ENCODE data around the gene GTF2IRD1. TPM values are rescaled to one million over a fixed set of nuclear protein-coding genes. Genes with fewer than 3 reads are reported as not detected.
"Not testable (repeated sequence)": the region's sequence is repeated elsewhere in the genome, so short reads cannot be mapped to it uniquely, and the experiment has no call there.

GTF2IRD1 gene
- total and polyA plus RNA-seq, 2 of the 13 experiments (the other 11 are each of a cell fraction or from before 2014, with no cell fraction given), result 16.5 to 26.7 TPM

DNA sequence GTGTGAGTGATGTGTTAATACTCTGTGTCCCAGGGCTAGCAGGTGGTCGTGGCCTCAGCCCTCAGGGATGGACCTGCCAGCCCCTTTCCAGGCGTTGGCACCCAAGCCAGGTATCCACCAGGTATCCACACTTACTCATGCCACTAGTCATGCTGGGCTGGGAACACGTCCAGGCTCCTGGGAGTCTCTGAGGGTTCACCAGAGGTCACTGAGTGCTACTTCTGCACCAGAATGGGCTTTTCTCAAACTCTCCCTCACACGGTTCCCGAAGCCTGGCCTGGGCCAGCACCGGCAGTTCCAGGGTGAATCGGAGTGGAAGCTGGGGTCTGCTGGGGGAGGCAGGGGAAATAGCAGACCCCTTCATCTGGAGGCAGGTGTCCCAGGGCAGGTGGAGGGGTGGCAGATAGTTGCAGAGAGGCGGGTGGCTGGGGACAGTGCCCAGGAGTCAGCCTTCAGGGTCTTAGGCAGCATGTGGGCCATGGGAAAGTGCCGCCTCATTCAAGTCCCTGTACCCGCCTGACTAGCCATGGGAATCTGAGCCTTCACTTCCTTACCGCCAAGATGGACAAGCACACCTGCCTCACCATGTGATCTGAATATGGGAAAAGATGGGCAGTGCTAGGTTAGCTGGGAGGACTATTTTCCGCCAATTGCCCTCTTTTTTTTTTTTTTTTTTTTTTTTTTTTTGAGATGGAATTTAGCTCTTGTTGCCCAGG is 108.3 kb downstream of the GTF2IRD1 start (continued):
- no peak for TF ChIP-seq EHMT2 (IDR thresholded peaks at IDR 0.05; ENCODE audit: borderline replicate concordance, low read depth, low read length)
- TF ChIP-seq NKX3-1 (CRISPR knock-in tag; IDR thresholded peaks at IDR 0.05), result no peak
- TF ChIP-seq SOX5 (CRISPR knock-in tag; IDR thresholded peaks at IDR 0.05; ENCODE audit: borderline replicate concordance), result no peak
- no peak for TF ChIP-seq ZNF367 (CRISPR knock-in tag; IDR thresholded peaks at IDR 0.05; ENCODE audit: borderline replicate concordance)
- TF ChIP-seq, protein P1, sequence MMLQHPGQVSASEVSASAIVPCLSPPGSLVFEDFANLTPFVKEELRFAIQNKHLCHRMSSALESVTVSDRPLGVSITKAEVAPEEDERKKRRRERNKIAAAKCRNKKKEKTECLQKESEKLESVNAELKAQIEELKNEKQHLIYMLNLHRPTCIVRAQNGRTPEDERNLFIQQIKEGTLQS (CRISPR knock-in tag; IDR thresholded peaks at IDR 0.05), result no peak
- no peak for TF ChIP-seq ZNF333 (CRISPR knock-in tag; IDR thresholded peaks at IDR 0.05; ENCODE audit: borderline replicate concordance)
- no peak for TF ChIP-seq SKI (IDR thresholded peaks at IDR 0.05; ENCODE audit: partially characterized antibody)
- TF ChIP-seq, protein P2, sequence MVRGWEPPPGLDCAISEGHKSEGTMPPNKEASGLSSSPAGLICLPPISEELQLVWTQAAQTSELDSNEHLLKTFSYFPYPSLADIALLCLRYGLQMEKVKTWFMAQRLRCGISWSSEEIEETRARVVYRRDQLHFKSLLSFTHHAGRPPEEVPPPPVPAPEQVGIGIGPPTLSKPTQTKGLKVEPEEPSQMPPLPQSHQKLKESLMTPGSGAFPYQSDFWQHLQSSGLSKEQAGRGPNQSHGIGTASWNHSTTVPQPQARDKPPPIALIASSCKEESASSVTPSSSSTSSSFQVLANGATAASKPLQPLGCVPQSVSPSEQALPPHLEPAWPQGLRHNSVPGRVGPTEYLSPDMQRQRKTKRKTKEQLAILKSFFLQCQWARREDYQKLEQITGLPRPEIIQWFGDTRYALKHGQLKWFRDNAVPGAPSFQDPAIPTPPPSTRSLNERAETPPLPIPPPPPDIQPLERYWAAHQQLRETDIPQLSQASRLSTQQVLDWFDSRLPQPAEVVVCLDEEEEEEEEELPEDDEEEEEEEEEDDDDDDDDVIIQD (CRISPR knock-in tag; IDR thresholded peaks at IDR 0.05; ENCODE audit: low read depth), result no peak
- no peak for TF ChIP-seq ERF (CRISPR knock-in tag; IDR thresholded peaks at IDR 0.05)
- TF ChIP-seq, protein P3, sequence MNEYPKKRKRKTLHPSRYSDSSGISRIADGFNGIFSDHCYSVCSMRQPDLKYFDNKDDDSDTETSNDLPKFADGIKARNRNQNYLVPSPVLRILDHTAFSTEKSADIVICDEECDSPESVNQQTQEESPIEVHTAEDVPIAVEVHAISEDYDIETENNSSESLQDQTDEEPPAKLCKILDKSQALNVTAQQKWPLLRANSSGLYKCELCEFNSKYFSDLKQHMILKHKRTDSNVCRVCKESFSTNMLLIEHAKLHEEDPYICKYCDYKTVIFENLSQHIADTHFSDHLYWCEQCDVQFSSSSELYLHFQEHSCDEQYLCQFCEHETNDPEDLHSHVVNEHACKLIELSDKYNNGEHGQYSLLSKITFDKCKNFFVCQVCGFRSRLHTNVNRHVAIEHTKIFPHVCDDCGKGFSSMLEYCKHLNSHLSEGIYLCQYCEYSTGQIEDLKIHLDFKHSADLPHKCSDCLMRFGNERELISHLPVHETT (CRISPR knock-in tag; conservative IDR thresholded peaks at IDR 0.05), result no peak

DNA sequence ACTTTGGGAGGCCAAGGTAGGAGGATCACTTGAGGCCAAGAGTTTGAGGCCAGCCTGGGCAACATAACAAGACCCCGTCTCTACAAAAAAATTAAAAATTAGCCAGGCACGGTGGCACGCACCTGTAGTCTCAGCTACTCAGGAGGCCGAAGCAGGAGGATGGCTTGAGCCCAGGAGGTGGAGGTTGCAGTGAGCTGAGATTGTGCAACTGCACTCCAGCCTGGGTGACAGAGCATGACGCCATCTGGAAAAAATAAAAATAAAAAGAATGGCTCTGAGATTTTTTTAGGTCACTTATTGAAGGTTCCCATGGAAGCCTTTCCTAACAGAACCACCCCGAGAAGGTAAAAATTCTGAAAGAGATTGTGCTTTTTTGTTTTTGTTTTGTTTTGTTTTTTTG is 109.9 kb downstream of the GTF2IRD1 start:
- H3K27ac ChIP-seq (ENCODE audit: extremely low read length, insufficient read depth, low read length); H3K4me3 ChIP-seq (replicated peaks in 1 of 3; ENCODE audit: insufficient read depth in 1 of 3, low read depth in 2 of 3, low read length in 3 of 3); BruUV-seq (replicated peaks); H3K79me2 ChIP-seq (ENCODE audit: insufficient read depth, low read length); H3K9me3 ChIP-seq (ENCODE audit: low read length); H2AFZ ChIP-seq (ENCODE audit: low read length); DNase-seq (ENCODE audit: low spot score); H3K9ac ChIP-seq (ENCODE audit: insufficient read depth, low read depth, low read length); H4K20me1 ChIP-seq (ENCODE audit: insufficient read depth, low read length); ATAC-seq; FAIRE-seq; H3K27me3 ChIP-seq (ENCODE audit: control insufficient read depth in 1 of 2, insufficient read depth in 2 of 2, low read length in 2 of 2); CTCF ChIA-PET (ENCODE audit: low intra/inter-chr PET ratio, low total read pairs); H3K4me2 ChIP-seq (ENCODE audit: low read depth, low read length); intact Hi-C loops (cut with micrococcal nuclease; ENCODE audit: unreplicated experiment): not testable (repeated sequence)
- POLR2A ChIA-PET, result interaction anchor here (2.2 kb wide), 1 partner anchor 17 kb away, joined by 7 read pairs; no protein-coding TSS in a partner anchor
- in situ Hi-C loops (cut with HindIII; ENCODE audit: extremely low pct_ligation_motif_present, low pct_unique_long_range_greater_than_20kb), result loop anchor here (25.0 kb wide), 1 partner anchor 351 kb away; the partner anchor contains the start of gene LAT2
- 98% methylated on average over 6 of the region's 6 CpGs for WGBS (ENCODE audit: low lambda C conversion rate)
- peaks cover 3 to 11% of the 10 kb centered on the region in 2 experiments; a peak in 3 of 5 replicates for H3K36me3 ChIP-seq (replicated peaks in 1 of 2; ENCODE audit: control insufficient read depth in 1 of 2, insufficient read depth in 2 of 2, low read length in 2 of 2)
- H3K4me1 ChIP-seq (ENCODE audit: insufficient read depth, low read length), result peaks cover 11% of the 10 kb centered on the region
